Middle frontal gyrus (tissue), 1 donor: ENCODE data around the gene BANF2.

Experiments
- DNase-seq: peaks from one replicate; pipeline ENCODE4 v3.0.0-alpha.2; 2015; ENCODE audit warnings: low spot score; ENCODE audit errors: extremely low spot score

The BANF2 gene

GRCh38 chr20:17734374-17734773, 34.6 kb downstream of the BANF2 start:
- DNase-seq = no peak

- no peak for DNase-seq
Observed at GRCh38 chr20:17735206-17735804, 35.5 kb downstream of the BANF2 start.

GRCh38 chr20:17735959-17736621, 36.3 kb downstream of the BANF2 start:
- no peak for DNase-seq

- no peak for DNase-seq
Observed at GRCh38 chr20:17738154-17738553, 38.4 kb downstream of the BANF2 start.

- DNase-seq = no peak
Observed at GRCh38 chr20:17741220-17741619, 41.5 kb downstream of the BANF2 start.

GRCh38 chr20:17742731-17743130, 43.0 kb downstream of the BANF2 start:
- DNase-seq = no peak

- DNase-seq = no peak
Observed at GRCh38 chr20:17743677-17744076, 43.9 kb downstream of the BANF2 start.

GRCh38 chr20:17747431-17747846, 47.7 kb downstream of the BANF2 start:
- DNase-seq = peak; percentile 9

- no peak for DNase-seq
Observed at GRCh38 chr20:17748279-17748678, 48.5 kb downstream of the BANF2 start.

GRCh38 chr20:17749626-17749977, 49.8 kb downstream of the BANF2 start:
- no peak for DNase-seq

GRCh38 chr20:17749978-17750721, 50.4 kb downstream of the BANF2 start:
- DNase-seq = no peak

GRCh38 chr20:17750722-17751045, 50.9 kb downstream of the BANF2 start:
- DNase-seq = no peak

GRCh38 chr20:17751640-17752039, 51.9 kb downstream of the BANF2 start:
- DNase-seq = no peak

- DNase-seq = no peak
Observed at GRCh38 chr20:17752459-17752858, 52.7 kb downstream of the BANF2 start.

GRCh38 chr20:17753516-17753915, 53.8 kb downstream of the BANF2 start:
- DNase-seq = no peak

GRCh38 chr20:17756529-17756928, 56.8 kb downstream of the BANF2 start:
- no peak for DNase-seq

- no peak for DNase-seq
Observed at GRCh38 chr20:17757496-17757895, 57.7 kb downstream of the BANF2 start.

GRCh38 chr20:17758010-17758409, 58.2 kb downstream of the BANF2 start:
- no peak for DNase-seq

GRCh38 chr20:17758512-17758911, 58.7 kb downstream of the BANF2 start:
- DNase-seq = no peak

GRCh38 chr20:17759449-17759848, 59.7 kb downstream of the BANF2 start:
- no peak for DNase-seq

GRCh38 chr20:17761604-17762003, 61.8 kb downstream of the BANF2 start:
- no peak for DNase-seq

GRCh38 chr20:17762243-17762872, 62.6 kb downstream of the BANF2 start:
- no peak for DNase-seq
